Osteocyte (in vitro differentiated cells): Measurements from ENCODE around the gene PPP1R3G. TPM values are rescaled to one million over a fixed set of nuclear protein-coding genes. Genes with fewer than 3 reads are reported as not detected.

ENCODE experiments used
- DNase-seq: peaks from one replicate; pipeline ENCODE4 v3.0.0; 2021; ENCODE audit warnings: mixed read lengths; ENCODE audit not compliant: unreplicated experiment; ENCODE audit errors: extremely low spot score
- H3K27ac Mint-ChIP-seq: one replicate; pipeline ENCODE4 v1.8.0; 2021; ENCODE audit warnings: mild to moderate bottlenecking, mixed read lengths; ENCODE audit not compliant: unreplicated experiment
- H3K27me3 Mint-ChIP-seq: one replicate; pipeline ENCODE4 v1.8.0; 2021; ENCODE audit warnings: mixed read lengths; ENCODE audit not compliant: unreplicated experiment
- H3K36me3 Mint-ChIP-seq: one replicate; pipeline ENCODE4 v1.8.0; 2021; ENCODE audit warnings: mixed read lengths; ENCODE audit not compliant: unreplicated experiment
- H3K4me1 Mint-ChIP-seq: one replicate; pipeline ENCODE4 v1.8.0; 2021; ENCODE audit warnings: mixed read lengths; ENCODE audit not compliant: unreplicated experiment
- H3K4me3 Mint-ChIP-seq: one replicate; pipeline ENCODE4 v1.8.0; 2021; ENCODE audit warnings: mild to moderate bottlenecking, moderate library complexity, mixed read lengths; ENCODE audit not compliant: unreplicated experiment
- H3K9me3 Mint-ChIP-seq: one replicate; pipeline ENCODE4 v1.8.0; 2021; ENCODE audit warnings: mixed read lengths; ENCODE audit not compliant: unreplicated experiment
- total RNA-seq: library from RNA; stranded (reverse); gene quantifications from 2 replicates; pipeline ENCODE4 v1.2.1, GENCODE V29; 2021
- TF ChIP-seq, protein P1 (sequence below): fragments of 200-600 bp; sonication (generic); IDR thresholded peaks from 2 replicates; pipeline ENCODE4 v1.5.0; 2021; ENCODE audit warnings: antibody characterized with exemption, mild to moderate bottlenecking, moderate library complexity

Gene PPP1R3G
- total RNA-seq, 1 donor from 2014 or later: 0.40 TPM

DNA sequence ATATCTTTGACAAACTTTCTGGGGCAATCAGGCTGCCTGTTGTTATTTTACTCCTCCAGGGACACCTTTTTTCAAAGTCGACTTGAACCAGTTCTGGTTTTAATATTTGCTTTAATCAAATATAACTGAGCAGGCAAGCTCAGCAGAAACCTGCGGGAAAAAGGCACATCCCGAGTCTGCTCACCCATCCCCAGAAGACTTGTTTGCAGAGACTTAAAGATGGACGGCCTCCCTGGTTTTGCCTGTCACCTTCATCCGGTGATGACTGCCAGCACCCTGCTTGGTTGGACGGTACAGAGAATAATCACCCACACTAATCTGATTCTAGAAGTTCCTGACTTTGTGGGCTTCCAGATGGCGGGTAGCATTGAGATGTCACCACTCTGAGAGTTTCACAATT lies 36.8 kb downstream of the PPP1R3G start:
- Mint-ChIP-seq H3K36me3 (no peaks in the 10 kb centered on the region), H3K4me1 (peaks cover 16% of the 10 kb centered on the region), H3K27me3 (no peaks in the 10 kb centered on the region), H3K4me3 (no peak overlapping the region), H3K9me3 (peaks cover 3% of the 10 kb centered on the region), H3K27ac (no peak overlapping the region)
- DNase-seq: no peak
- TF ChIP-seq, protein P1, sequence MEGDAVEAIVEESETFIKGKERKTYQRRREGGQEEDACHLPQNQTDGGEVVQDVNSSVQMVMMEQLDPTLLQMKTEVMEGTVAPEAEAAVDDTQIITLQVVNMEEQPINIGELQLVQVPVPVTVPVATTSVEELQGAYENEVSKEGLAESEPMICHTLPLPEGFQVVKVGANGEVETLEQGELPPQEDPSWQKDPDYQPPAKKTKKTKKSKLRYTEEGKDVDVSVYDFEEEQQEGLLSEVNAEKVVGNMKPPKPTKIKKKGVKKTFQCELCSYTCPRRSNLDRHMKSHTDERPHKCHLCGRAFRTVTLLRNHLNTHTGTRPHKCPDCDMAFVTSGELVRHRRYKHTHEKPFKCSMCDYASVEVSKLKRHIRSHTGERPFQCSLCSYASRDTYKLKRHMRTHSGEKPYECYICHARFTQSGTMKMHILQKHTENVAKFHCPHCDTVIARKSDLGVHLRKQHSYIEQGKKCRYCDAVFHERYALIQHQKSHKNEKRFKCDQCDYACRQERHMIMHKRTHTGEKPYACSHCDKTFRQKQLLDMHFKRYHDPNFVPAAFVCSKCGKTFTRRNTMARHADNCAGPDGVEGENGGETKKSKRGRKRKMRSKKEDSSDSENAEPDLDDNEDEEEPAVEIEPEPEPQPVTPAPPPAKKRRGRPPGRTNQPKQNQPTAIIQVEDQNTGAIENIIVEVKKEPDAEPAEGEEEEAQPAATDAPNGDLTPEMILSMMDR: no peak

DNA sequence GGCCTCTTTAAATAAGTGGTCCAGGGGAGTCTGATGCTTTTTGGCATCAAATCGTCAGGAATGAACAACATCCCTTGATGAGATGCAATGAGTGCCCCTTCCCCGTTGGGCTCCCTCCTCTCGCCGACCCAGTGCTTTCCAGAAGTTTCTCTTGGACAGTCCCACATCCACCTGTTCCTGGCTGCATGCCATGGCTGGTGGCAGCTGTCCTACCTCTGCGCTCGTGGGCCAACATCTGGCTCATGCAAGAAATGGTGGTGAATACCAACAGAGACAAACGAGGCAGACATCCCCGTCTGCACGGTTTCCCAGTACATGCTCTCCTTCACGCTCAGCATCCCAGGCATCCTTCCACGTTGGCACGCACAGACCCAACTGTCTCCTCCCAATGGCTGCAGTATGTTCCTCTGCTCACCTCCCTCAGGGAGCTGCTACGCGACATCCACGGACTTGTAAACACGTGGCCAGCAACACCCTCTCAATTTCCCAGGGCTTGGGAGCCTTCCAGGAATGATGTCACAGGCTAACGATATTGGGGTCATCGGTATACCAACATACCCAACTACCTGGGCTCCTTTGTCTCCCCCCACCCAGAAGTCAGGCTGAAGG lies 37.5 kb downstream of the PPP1R3G start:
- no peak overlapping the region for H3K27ac Mint-ChIP-seq
- peaks cover 3% of the 10 kb centered on the region for H3K9me3 Mint-ChIP-seq
- TF ChIP-seq, protein P1: no peak
- no peaks in the 10 kb centered on the region for H3K36me3 Mint-ChIP-seq
- H3K27me3 Mint-ChIP-seq: no peaks in the 10 kb centered on the region
- no peak overlapping the region for H3K4me3 Mint-ChIP-seq
- no peak for DNase-seq
- peaks cover 16% of the 10 kb centered on the region for H3K4me1 Mint-ChIP-seq

DNA sequence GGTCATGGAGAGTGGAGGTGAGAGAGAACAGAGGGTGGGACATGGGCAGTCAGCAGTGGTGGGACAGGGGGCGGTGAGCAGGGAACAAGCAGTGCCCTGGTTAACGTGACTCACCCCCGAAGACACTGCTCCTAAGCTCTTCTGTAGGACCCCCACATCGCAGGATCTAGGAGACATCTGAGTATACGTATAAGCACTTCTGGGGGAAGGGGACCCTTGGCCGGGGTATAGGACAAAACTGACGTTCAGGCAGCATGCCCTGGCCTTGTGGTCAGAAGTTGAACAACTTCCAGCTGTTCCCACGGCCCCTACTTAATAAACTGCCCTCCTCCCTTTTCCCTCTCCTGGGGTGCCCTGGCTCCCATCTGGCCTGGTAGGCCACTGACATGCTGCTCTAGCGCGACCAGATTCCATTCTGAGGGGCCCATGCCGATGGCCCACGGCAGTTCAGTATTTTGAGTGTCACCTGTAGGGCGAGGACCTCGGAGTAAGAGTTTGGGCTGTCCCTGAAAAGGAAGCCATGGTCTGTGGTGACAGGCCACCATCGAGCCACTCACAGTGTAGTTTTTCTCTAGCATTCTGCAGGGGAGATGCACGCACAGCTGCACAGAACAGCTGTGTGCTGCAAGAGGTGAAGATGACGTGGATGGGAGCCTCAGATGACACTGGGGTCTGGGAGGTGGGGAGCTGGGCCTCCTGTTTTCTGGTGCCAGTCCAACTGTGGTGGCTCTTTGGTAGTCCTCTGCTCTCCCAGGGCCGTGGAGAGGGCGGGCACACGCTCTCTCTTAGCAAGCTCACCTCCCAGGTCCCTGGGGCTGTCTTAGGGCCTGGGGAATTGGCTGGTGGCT lies 38.4 kb downstream of the PPP1R3G start:
- Mint-ChIP-seq H3K9me3 (peaks cover 3% of the 10 kb centered on the region), H3K27ac (no peak overlapping the region), H3K4me3 (no peak overlapping the region), H3K4me1 (peaks cover 16% of the 10 kb centered on the region), H3K36me3 (no peaks in the 10 kb centered on the region), H3K27me3 (no peaks in the 10 kb centered on the region)
- TF ChIP-seq, protein P1: no peak
- no peak for DNase-seq

DNA sequence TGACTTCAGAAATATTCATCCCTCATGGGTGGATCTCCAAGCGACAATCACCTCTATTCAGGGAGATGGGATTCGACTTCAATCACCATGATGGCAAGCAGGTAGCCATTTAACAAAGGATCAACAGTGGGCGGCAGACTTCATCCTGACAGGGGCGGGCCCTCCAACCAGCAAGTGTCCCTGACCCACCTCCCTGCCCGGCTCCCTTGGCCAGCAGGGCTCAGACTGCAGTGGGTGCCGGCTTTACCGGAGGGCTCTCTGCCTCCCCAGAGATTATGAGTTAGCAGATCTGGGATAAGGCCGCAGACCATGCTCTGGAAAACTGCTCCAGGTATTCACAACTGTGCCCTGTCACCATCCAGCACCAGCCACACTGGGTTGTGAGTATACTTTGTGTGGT lies 39.4 kb downstream of the PPP1R3G start:
- H3K4me1 Mint-ChIP-seq: peaks cover 16% of the 10 kb centered on the region
- no peak for DNase-seq

More for the DNA sequence above, 39.4 kb downstream of the PPP1R3G start:
- TF ChIP-seq, protein P1: no peak
- Mint-ChIP-seq H3K4me3 (no peak overlapping the region), H3K27me3 (no peaks in the 10 kb centered on the region), H3K36me3 (no peaks in the 10 kb centered on the region), H3K9me3 (peaks cover 3% of the 10 kb centered on the region), H3K27ac (no peak overlapping the region)
